ENCODE data around the gene SGCE. TPM values are rescaled to one million over a fixed set of nuclear protein-coding genes. Genes with fewer than 3 reads are reported as not detected.

SGCE gene
- total RNA-seq, 1 donor from 2014 or later: 6.8 TPM

DNA sequence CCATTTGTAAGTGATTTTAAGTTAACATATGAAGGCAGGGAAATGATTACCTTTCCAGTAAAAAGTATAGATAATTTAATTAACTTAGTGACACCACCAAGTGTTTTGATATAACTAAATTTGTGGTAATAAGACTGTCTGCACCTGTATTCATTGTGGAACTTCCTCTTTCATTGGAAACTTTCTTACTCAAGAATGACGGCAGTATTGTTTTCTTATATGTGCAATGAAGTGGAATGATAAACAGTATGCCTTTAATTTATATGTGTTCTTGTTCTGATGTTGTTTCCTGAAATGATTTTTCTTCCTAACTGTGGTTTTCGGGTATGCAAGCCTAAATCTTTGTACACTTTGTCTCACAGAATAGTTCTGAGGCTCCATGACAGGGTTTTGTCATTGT is 99.9 kb downstream of the SGCE start:
- no peak for DNase-seq
- peaks cover 29% of the 10 kb centered on the region for H3K36me3 Mint-ChIP-seq (ENCODE audit: low read depth)
- no peaks in the 10 kb centered on the region for H3K9me3 Mint-ChIP-seq
- intact Hi-C loops (cut with micrococcal nuclease): loop anchor here (1.0 to 10.0 kb wide), 4 partner anchors 36 to 99 kb away; partner anchors contain the start of gene SGCE
- peak overlapping the region; percentile 9 for H3K27ac Mint-ChIP-seq
- POLR2A ChIA-PET: interaction anchor here (0.6 kb wide), 1 partner anchor 424 kb away, joined by 4 read pairs; no protein-coding TSS in a partner anchor
- peaks cover 37% of the 10 kb centered on the region for H3K4me1 Mint-ChIP-seq
- ATAC-seq (ENCODE audit: low read depth): peak; percentile 92
- CTCF ChIA-PET: no interaction called here
- peak overlapping the region; percentile 25 for H3K4me3 Mint-ChIP-seq
- no peaks in the 10 kb centered on the region for H3K27me3 Mint-ChIP-seq
- TF ChIP-seq, protein P1, sequence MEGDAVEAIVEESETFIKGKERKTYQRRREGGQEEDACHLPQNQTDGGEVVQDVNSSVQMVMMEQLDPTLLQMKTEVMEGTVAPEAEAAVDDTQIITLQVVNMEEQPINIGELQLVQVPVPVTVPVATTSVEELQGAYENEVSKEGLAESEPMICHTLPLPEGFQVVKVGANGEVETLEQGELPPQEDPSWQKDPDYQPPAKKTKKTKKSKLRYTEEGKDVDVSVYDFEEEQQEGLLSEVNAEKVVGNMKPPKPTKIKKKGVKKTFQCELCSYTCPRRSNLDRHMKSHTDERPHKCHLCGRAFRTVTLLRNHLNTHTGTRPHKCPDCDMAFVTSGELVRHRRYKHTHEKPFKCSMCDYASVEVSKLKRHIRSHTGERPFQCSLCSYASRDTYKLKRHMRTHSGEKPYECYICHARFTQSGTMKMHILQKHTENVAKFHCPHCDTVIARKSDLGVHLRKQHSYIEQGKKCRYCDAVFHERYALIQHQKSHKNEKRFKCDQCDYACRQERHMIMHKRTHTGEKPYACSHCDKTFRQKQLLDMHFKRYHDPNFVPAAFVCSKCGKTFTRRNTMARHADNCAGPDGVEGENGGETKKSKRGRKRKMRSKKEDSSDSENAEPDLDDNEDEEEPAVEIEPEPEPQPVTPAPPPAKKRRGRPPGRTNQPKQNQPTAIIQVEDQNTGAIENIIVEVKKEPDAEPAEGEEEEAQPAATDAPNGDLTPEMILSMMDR (IDR thresholded peaks at IDR 0.05): no peak

DNA sequence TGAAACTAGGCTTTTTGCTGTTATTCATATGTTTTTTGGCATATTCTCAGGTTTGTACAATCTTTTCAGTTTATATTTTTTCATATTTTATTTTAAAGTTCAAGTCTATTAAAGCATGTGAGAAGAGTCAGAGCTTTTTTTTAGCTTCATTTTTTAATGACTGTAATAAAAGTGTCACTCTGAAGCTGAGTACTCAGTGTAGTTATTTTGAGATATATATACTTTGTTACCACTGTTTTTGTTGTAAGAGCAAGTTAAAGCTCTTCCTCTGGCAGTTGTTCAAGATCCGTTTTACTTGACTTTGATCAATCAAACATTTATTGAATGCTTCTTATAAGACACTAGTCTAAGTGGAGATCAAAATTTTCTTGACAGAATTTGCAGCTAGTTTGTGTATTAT is 108.8 kb downstream of the SGCE start:
- no peaks in the 10 kb centered on the region for H3K27me3 Mint-ChIP-seq
- ChIA-PET POLR2A (no interaction called here), CTCF (no interaction called here)
- H3K9me3 Mint-ChIP-seq: no peaks in the 10 kb centered on the region
- no peaks in the 10 kb centered on the region for H3K4me1 Mint-ChIP-seq
- DNase-seq (no peak), ATAC-seq (ENCODE audit: low read depth) (no peak)
- intact Hi-C loops (cut with micrococcal nuclease): no loop called here
- no peak overlapping the region for H3K27ac Mint-ChIP-seq
- H3K36me3 Mint-ChIP-seq (ENCODE audit: low read depth): peaks cover 46% of the 10 kb centered on the region
- TF ChIP-seq, protein P1 (IDR thresholded peaks at IDR 0.05): no peak
- H3K4me3 Mint-ChIP-seq: no peak overlapping the region

DNA sequence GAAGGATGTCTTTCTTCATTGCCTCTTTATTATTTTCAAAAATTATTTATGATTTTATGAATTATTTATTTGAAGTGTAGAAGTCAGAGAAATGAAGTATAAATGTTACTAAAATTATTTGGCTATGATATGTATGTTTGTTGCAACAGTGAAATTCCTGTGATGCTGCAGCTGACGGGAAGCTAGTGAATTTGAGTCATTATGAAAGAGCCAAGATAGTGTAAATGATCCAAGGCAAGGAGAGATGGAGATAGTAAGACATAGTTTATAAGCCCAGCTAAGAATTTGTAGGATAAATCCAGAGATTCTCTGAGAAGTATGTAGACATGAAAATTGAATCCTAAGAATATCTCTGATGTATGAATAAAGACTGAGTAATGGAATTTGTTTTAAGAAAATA is 115.5 kb downstream of the SGCE start:
- CTCF ChIA-PET: no interaction called here
- H3K27ac Mint-ChIP-seq: no peak overlapping the region

More for the DNA sequence above, 115.5 kb downstream of the SGCE start:
- no peaks in the 10 kb centered on the region for H3K4me1 Mint-ChIP-seq
- H3K9me3 Mint-ChIP-seq: no peaks in the 10 kb centered on the region
- no peak for DNase-seq
- no peak for ATAC-seq (ENCODE audit: low read depth)
- no peaks in the 10 kb centered on the region for H3K27me3 Mint-ChIP-seq
- POLR2A ChIA-PET: no interaction called here
- H3K4me3 Mint-ChIP-seq: no peak overlapping the region
- TF ChIP-seq, protein P1 (IDR thresholded peaks at IDR 0.05): no peak
- intact Hi-C loops (cut with micrococcal nuclease): no loop called here
- H3K36me3 Mint-ChIP-seq (ENCODE audit: low read depth): peaks cover 59% of the 10 kb centered on the region

Other genes with a start within 250 kb of the SGCE start
- gene CASD1, start 146.3 kb downstream of the SGCE start, total RNA-seq: 25.7 and 28.4 TPM in 2 replicates

All from activated B cell treated with CpG ODN at 0.5 μM for 24 hours (primary cell).